K562 (cell line): ENCODE data around the gene CNNM4. TPM values are rescaled to one million over a fixed set of nuclear protein-coding genes. Genes with fewer than 3 reads are reported as not detected.
A peak's percentile ranks its signal among the peaks of the same experiment; 100 is the strongest.

Experiments used
- ATAC-seq: fragments of 200-7000 bp; cut with Tn5 transposase; 3 replicates; pipeline ENCODE4 v1.9.1; 2020; ENCODE audit warnings: moderate library complexity
- BruUV-seq: library from RNA; stranded (reverse); fragments of 400-500 nt; replicated peaks from 2 replicates; lab custom pipeline; 2021; lab: Mats Ljungman, UMichigan
- CTCF ChIA-PET: fragments of 300-600 bp; formaldehyde crosslinking; extraction: SDS; loops from one replicate; lab custom pipeline; 2021; ENCODE audit warnings: low intra/inter-chr PET ratio; lab: Yijun Ruan, JAX
- POLR2A ChIA-PET: fragments of 300-600, 350-650 bp; sonication (Branson Sonifier 250); formaldehyde crosslinking; extraction: SDS; loops from one replicate; lab custom pipeline; 2021; ENCODE audit warnings: antibody characterized with exemption, inconsistent platforms; lab: Yijun Ruan, JAX
- DNase-seq, 4 experiments: peaks; one replicate each; pipeline versions ENCODE4 v3.0.0 to v3.0.0-alpha.2; 2011 to 2018; ENCODE audit warnings: low spot score in 3 of 4, mixed read lengths in 3 of 4; ENCODE audit errors: extremely low read depth in 1 of 4
- FAIRE-seq: peaks from 2 replicates; lab custom pipeline; 2011; peaks lifted over from hg19 to GRCh38; lab: Jason Lieb, UNC
- H2AFZ ChIP-seq: 2 replicates; pipeline ENCODE4 v1.6.0; 2011; ENCODE audit warnings: low read depth, low read length, control low read depth, inconsistent platforms
- H3K27ac ChIP-seq: fragments of 200-600 bp; 3 replicates; pipeline ENCODE4 v1.8.0; 2011; ENCODE audit warnings: low read depth, mild to moderate bottlenecking, control low read depth, inconsistent platforms, low read length, moderate library complexity, mixed read lengths; ENCODE audit errors: extremely low read depth
- H3K27me3 ChIP-seq, 2 experiments: fragments of 300-600 bp in 1 of 2; 2 replicates in 1 of 2; 3 replicates in 1 of 2; pipeline versions ENCODE4 v1.6.0 to v1.8.0; 2011; ENCODE audit warnings: inconsistent platforms in 2 of 2, low read length in 2 of 2, mild to moderate bottlenecking in 1 of 2, mixed read lengths in 1 of 2, moderate library complexity in 1 of 2; ENCODE audit not compliant: control insufficient read depth in 2 of 2, insufficient read depth in 2 of 2
- H3K36me3 ChIP-seq: fragments of 300-600 bp; 3 replicates; pipeline ENCODE4 v1.8.0; 2011; ENCODE audit warnings: mild to moderate bottlenecking, low read length, inconsistent platforms; ENCODE audit not compliant: control insufficient read depth, insufficient read depth
- H3K4me1 ChIP-seq, 2 experiments: fragments of 200-600 bp in 1 of 2; replicated peaks in 1 of 2; 2 replicates in 1 of 2; 3 replicates in 1 of 2; pipeline versions ENCODE4 v1.5.1 to v1.8.0; 2011; ENCODE audit warnings: inconsistent platforms in 2 of 2, low read length in 2 of 2, mild to moderate bottlenecking in 1 of 2, mixed read lengths in 1 of 2, moderate library complexity in 1 of 2; ENCODE audit not compliant: control insufficient read depth in 2 of 2, insufficient read depth in 2 of 2
- H3K4me2 ChIP-seq: 2 replicates; pipeline ENCODE4 v1.6.1; 2011; ENCODE audit warnings: low read length, control low read depth, inconsistent platforms, mixed read lengths; ENCODE audit not compliant: insufficient read depth
- H3K4me3 ChIP-seq: fragments of 200-600 bp; sonication (generic), shearing (Covaris generic); 2 replicates; pipeline ENCODE4 v1.5.1; 2016; ENCODE audit warnings: control low read depth, inconsistent platforms
- H3K79me2 ChIP-seq: fragments of 200-600 bp; 3 replicates; pipeline ENCODE4 v1.8.0; 2011; ENCODE audit warnings: low read length, inconsistent platforms; ENCODE audit not compliant: control insufficient read depth, insufficient read depth
- H3K9ac ChIP-seq, 2 experiments: 2 replicates each; pipeline versions ENCODE4 v1.6.0 to v1.6.1; 2011; ENCODE audit warnings: low read depth in 2 of 2, low read length in 2 of 2, control low read depth in 1 of 2, inconsistent platforms in 1 of 2, mild to moderate bottlenecking in 1 of 2, mixed read lengths in 1 of 2; ENCODE audit not compliant: insufficient read depth in 1 of 2
- H3K9me1 ChIP-seq: one replicate; pipeline ENCODE4 v1.6.0; 2011; ENCODE audit warnings: inconsistent platforms, mild to moderate bottlenecking, low read length, moderate library complexity; ENCODE audit not compliant: control insufficient read depth, insufficient read depth
- H3K9me3 ChIP-seq: replicated peaks from 2 replicates; pipeline ENCODE4 v1.5.1; 2011; ENCODE audit warnings: low read depth, low read length, inconsistent platforms; ENCODE audit not compliant: control insufficient read depth, insufficient read depth
- H4K20me1 ChIP-seq: replicated peaks from 2 replicates; pipeline ENCODE4 v1.6.1; 2011; ENCODE audit warnings: low read length, inconsistent platforms, mixed read lengths; ENCODE audit not compliant: control insufficient read depth, insufficient read depth
- ATF3 ChIP-seq, 2 experiments: fragments of 450-650 bp in 1 of 2; sonication (generic) in 1 of 2; formaldehyde crosslinking in 1 of 2; IDR thresholded peaks in 1 of 2; conservative IDR thresholded peaks in 1 of 2; 2 replicates each; pipeline versions ENCODE4 v1.6.1 to v1.8.1; 2016 to 2023; ENCODE audit warnings: mild to moderate bottlenecking in 2 of 2, moderate library complexity in 2 of 2, inconsistent platforms in 1 of 2, missing genetic modification reagents in 1 of 2
- DNMT1 ChIP-seq: fragments of 450-650 bp; IDR thresholded peaks from 2 replicates; pipeline ENCODE4 v1.6.1; 2016; ENCODE audit warnings: antibody characterized with exemption, mild to moderate bottlenecking
- KAT7 ChIP-seq: sonication (generic); formaldehyde crosslinking; IDR thresholded peaks from 2 replicates; pipeline ENCODE4 v1.8.0; 2022; ENCODE audit warnings: missing genetic modification reagents, mild to moderate bottlenecking, borderline replicate concordance
- MLLT1 ChIP-seq, 2 experiments: fragments of 450-650 bp; IDR thresholded peaks; 2 replicates each; pipeline ENCODE4 v1.6.1; 2016
- MNT ChIP-seq, 2 experiments: fragments of 450-650 bp; conservative IDR thresholded peaks; 2 replicates each; pipeline ENCODE4 v1.6.1; 2017; ENCODE audit warnings: mild to moderate bottlenecking in 2 of 2, moderate library complexity in 2 of 2
- NFIC ChIP-seq: fragments of 450-650 bp; IDR thresholded peaks from 2 replicates; pipeline ENCODE4 v1.6.1; 2017; ENCODE audit warnings: mild to moderate bottlenecking, inconsistent platforms
- NRF1 ChIP-seq, 2 experiments: fragments of 450-650 bp; IDR thresholded peaks in 1 of 2; conservative IDR thresholded peaks in 1 of 2; 2 replicates each; pipeline ENCODE4 v1.6.1; 2014; ENCODE audit warnings: mild to moderate bottlenecking in 2 of 2
- SUPT5H ChIP-seq: fragments of 450-650 bp; IDR thresholded peaks from 2 replicates; pipeline ENCODE4 v1.6.1; 2016
- ZSCAN32 ChIP-seq: fragments of 450-650 bp; formaldehyde crosslinking; IDR thresholded peaks from 2 replicates; pipeline ENCODE4 v1.4.0; 2020; ENCODE audit warnings: mild to moderate bottlenecking, moderate library complexity
- WGBS: fragments of 100-300 bp; shearing (Covaris generic); methylation state at CpG from one replicate; pipeline ENCODE4 v1.1.6; 2016; ENCODE audit warnings: low coverage, mixed read lengths; ENCODE audit not compliant: insufficient coverage; ENCODE audit errors: missing lambda C conversion rate; 5-methylcytosine and 5-hydroxymethylcytosine counted together
- in situ Hi-C: fragments of 300-500 bp; cut with MboI; formaldehyde crosslinking; loops from 4 replicates; pipeline ENCODE4 v1.15.0; 2018; ENCODE audit warnings: inconsistent platforms, mixed read lengths
- intact Hi-C: fragments of 100-400 bp; cut with micrococcal nuclease; formaldehyde crosslinking; loops from 2 replicates; pipeline ENCODE4 v1.14.2; 2022
- polyA plus RNA-seq, 8 experiments: library from polyadenylated mRNA; depleted of rRNA in 4 of 8; stranded (reverse) in 5 of 8; unstranded in 3 of 8; fragments of >200 nt; fragmentation: Nextera tagmentation in 2 of 8; fragmentation: Illumina TruSeq in 1 of 8; extraction: Ambion mirVana in 2 of 8; extraction: Trizol in 1 of 8; gene quantifications; 2 replicates each; pipeline versions ENCODE4 v1.2.1 to v1.2.3, GENCODE V29; 2011 to 2014; ENCODE audit warnings: inconsistent platforms in 1 of 8, missing spikeins in 1 of 8
- total RNA-seq, 7 experiments: library from RNA; depleted of rRNA in 6 of 7; stranded (reverse); fragments of >200 nt in 6 of 7; fragmentation: Illumina TruSeq in 2 of 7; extraction: Trizol in 2 of 7; gene quantifications; 2 replicates each; pipeline versions ENCODE4 v1.2.1 to v1.2.3, GENCODE V29; 2011 to 2021; ENCODE audit warnings: low replicate concordance in 1 of 7
- TF ChIP-seq, protein P1 (sequence below): fragments of 450-650 bp; formaldehyde crosslinking; IDR thresholded peaks from 2 replicates; pipeline ENCODE4 v1.4.0; 2022; ENCODE audit warnings: missing genetic modification characterization
- TF ChIP-seq, protein P2 (sequence below), 3 experiments: fragments of 200-800 bp in 1 of 3; sonication (Bioruptor generic) in 1 of 3; sonication (generic) in 1 of 3; formaldehyde crosslinking in 1 of 3; IDR thresholded peaks; 2 replicates each; pipeline versions ENCODE4 v1.6.1 to v1.8.0; 2016 to 2022; ENCODE audit warnings: mild to moderate bottlenecking in 2 of 3, missing compliant biosample characterization in 2 of 3, missing genetic modification characterization in 2 of 3, missing genetic modification reagents in 1 of 3

The CNNM4 gene
- total and polyA plus RNA-seq, 9 of the 15 experiments (the other 6 are each of a cell fraction or from before 2014, with no cell fraction given), result 0.96 to 6.3 (median 2.8) TPM

GRCh38 chr2:96859099-96859649 lies 98.5 kb downstream of the CNNM4 start:
- Histone ChIP-seq H3K4me3 (no peak overlapping the region), H3K36me3 (peaks cover 48% of the 10 kb centered on the region), H3K27ac (peak overlapping the region; percentile 58; the same call in 2 of the 3 replicates), H2AFZ (peak overlapping the region; percentile 81; the same call in 1 of the 2 replicates), H3K27me3 (no peaks in the 10 kb centered on the region), H3K79me2 (peaks cover 40% of the 10 kb centered on the region), H3K4me2 (peak overlapping the region; percentile 62), H3K4me1 (peaks cover 24 to 56% of the 10 kb centered on the region in 2 experiments), H4K20me1 (0 out of 2 replicates have a peak, but pooled peaks cover 1% of the 10 kb centered on the region), H3K9me3 (no peaks in the 10 kb centered on the region), H3K9ac (peak overlapping the region; percentile 50 to 92), H3K9me1 (peaks cover 3% of the 10 kb centered on the region)
- in situ Hi-C loops (loop anchor here (5.0 to 25.0 kb wide), 2 partner anchors 93 to 253 kb away; partner anchors contain the start of gene ANKRD36), intact Hi-C loops (loop anchor here (2.0 to 5.0 kb wide), 2 partner anchors 14 to 253 kb away; partner anchors contain the start of gene ANKRD36)
- FAIRE-seq (peak; percentile 44), ATAC-seq (no peak; the same call in 2 of the 3 replicates), DNase-seq (peak in 2 of 4 experiments; percentile 32 to 39)
- CTCF ChIA-PET, result interaction anchor here (2.2 to 3.8 kb wide), 3 partner anchors 92 to 253 kb away, joined by 16 to 41 read pairs (median 37); no protein-coding TSS in a partner anchor
- POLR2A ChIA-PET, result interaction anchor here (0.6 to 6.8 kb wide), 12 partner anchors 9 to 104 kb away, joined by 3 to 67 read pairs (median 4); partner anchors contain the start of gene SEMA4C
- 42% methylated on average over 11 of the region's 11 CpGs for WGBS
- no TSS peak for BruUV-seq
- TF ChIP-seq SUPT5H (peak; percentile 55; the same call in 1 of the 2 replicates), DNMT1 (no peak), NRF1 (conservative IDR thresholded peaks at IDR 0.05 in 1 of 2, IDR thresholded peaks at IDR 0.05 in 1 of 2) (no peak), ZSCAN32 (CRISPR knock-in tag) (peak; percentile 44; the same call in 1 of the 2 replicates), MLLT1 (IDR thresholded peaks at IDR 0.05) (peak in 1 of 2 experiments; percentile 65; a peak in 2 of 4 replicates), MNT (conservative IDR thresholded peaks at IDR 0.05) (no peak), KAT7 (CRISPR knock-in tag) (0 out of 2 replicates have a peak, but pooled peaks have one; percentile 30), ATF3 (IDR thresholded peaks at IDR 0.05) (peak; percentile 45), ATF3 (CRISPR knock-in tag; conservative IDR thresholded peaks at IDR 0.05) (no peak), NFIC (peak; percentile 94)
- TF ChIP-seq, protein P1, sequence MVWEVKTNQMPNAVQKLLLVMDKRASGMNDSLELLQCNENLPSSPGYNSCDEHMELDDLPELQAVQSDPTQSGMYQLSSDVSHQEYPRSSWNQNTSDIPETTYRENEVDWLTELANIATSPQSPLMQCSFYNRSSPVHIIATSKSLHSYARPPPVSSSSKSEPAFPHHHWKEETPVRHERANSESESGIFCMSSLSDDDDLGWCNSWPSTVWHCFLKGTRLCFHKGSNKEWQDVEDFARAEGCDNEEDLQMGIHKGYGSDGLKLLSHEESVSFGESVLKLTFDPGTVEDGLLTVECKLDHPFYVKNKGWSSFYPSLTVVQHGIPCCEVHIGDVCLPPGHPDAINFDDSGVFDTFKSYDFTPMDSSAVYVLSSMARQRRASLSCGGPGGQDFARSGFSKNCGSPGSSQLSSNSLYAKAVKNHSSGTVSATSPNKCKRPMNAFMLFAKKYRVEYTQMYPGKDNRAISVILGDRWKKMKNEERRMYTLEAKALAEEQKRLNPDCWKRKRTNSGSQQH (CRISPR knock-in tag), result peak; percentile 38; the same call in 1 of the 2 replicates
- TF ChIP-seq, protein P2, sequence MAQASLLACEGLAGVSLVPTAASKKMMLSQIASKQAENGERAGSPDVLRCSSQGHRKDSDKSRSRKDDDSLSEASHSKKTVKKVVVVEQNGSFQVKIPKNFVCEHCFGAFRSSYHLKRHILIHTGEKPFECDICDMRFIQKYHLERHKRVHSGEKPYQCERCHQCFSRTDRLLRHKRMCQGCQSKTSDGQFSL (CRISPR knock-in tag; IDR thresholded peaks at IDR 0.05), result peak; percentile 93
- TF ChIP-seq, protein P2 (tag; IDR thresholded peaks at IDR 0.05), result no peak
